CD4-positive, CD25-positive, alpha-beta regulatory T cell (primary cell): Measurements from ENCODE around the gene NEU4. TPM values are rescaled to one million over a fixed set of nuclear protein-coding genes. Genes with fewer than 3 reads are reported as not detected.

Experiments used
- ATAC-seq, 2 donors: fragments of 150-1000 bp; cut with Tn5 transposase; one replicate each; pipeline ENCODE4 v1.10.0; 2021; ENCODE audit warnings: low read depth in 2 of 2, moderate number of reproducible peaks in 2 of 2, moderate library complexity in 1 of 2
- DNase-seq, 3 donors: peaks; one replicate each; pipeline versions ENCODE4 v3.0.0 to v3.0.0-alpha.2; 2012 to 2022; ENCODE audit warnings: mixed read lengths in 1 of 3
- H3K27ac ChIP-seq: one replicate; pipeline ENCODE4 v1.7.0; 2013; ENCODE audit warnings: mild to moderate bottlenecking, low read length; ENCODE audit not compliant: insufficient read depth, poor library complexity, severe bottlenecking
- H3K27me3 ChIP-seq: one replicate; pipeline ENCODE4 v1.7.0; 2013; ENCODE audit warnings: low read length; ENCODE audit not compliant: control insufficient read depth, insufficient read depth
- H3K36me3 ChIP-seq: one replicate; pipeline ENCODE4 v1.7.0; 2013; ENCODE audit warnings: mild to moderate bottlenecking, low read length, moderate library complexity; ENCODE audit not compliant: control insufficient read depth, insufficient read depth
- H3K4me1 ChIP-seq: 2 replicates; pipeline ENCODE4 v1.7.0; 2013; ENCODE audit warnings: mild to moderate bottlenecking, low read length; ENCODE audit not compliant: insufficient read depth, control insufficient read depth, poor library complexity, severe bottlenecking
- H3K4me3 ChIP-seq: one replicate; pipeline ENCODE4 v1.7.0; 2013; ENCODE audit warnings: low read depth, mild to moderate bottlenecking, low read length, moderate library complexity
- H3K9me3 ChIP-seq, 2 experiments: 1 replicate in 1 of 2; 2 replicates in 1 of 2; pipeline ENCODE4 v1.7.0; 2013; ENCODE audit warnings: low read length in 2 of 2, mild to moderate bottlenecking in 1 of 2, moderate library complexity in 1 of 2; ENCODE audit not compliant: control insufficient read depth in 2 of 2
- H3K27ac Mint-ChIP-seq, 3 donors: one replicate each; pipeline ENCODE4 v1.8.0; 2020 to 2022; ENCODE audit warnings: mild to moderate bottlenecking in 3 of 3, mixed read lengths in 3 of 3, moderate library complexity in 2 of 3
- H3K27me3 Mint-ChIP-seq: one replicate; pipeline ENCODE4 v1.8.0; 2022; ENCODE audit warnings: mild to moderate bottlenecking, mixed read lengths
- H3K36me3 Mint-ChIP-seq: one replicate; pipeline ENCODE4 v1.8.0; 2020; ENCODE audit warnings: mixed read lengths
- H3K4me1 Mint-ChIP-seq, 4 donors: one replicate each; pipeline ENCODE4 v1.8.0; 2020 to 2022; ENCODE audit warnings: mixed read lengths in 4 of 4, mild to moderate bottlenecking in 1 of 4
- H3K4me3 Mint-ChIP-seq, 4 donors: one replicate each; pipeline ENCODE4 v1.8.0; 2020 to 2022; ENCODE audit warnings: mild to moderate bottlenecking in 4 of 4, mixed read lengths in 4 of 4, moderate library complexity in 3 of 4
- H3K9me3 Mint-ChIP-seq, 7 donors: one replicate each; pipeline ENCODE4 v1.8.0; 2020 to 2022; ENCODE audit warnings: mixed read lengths in 7 of 7, mild to moderate bottlenecking in 3 of 7, moderate library complexity in 2 of 7
- polyA plus RNA-seq, 4 donors: library from polyadenylated mRNA; unstranded; fragments of 300-500 nt; fragmentation: Illumina TruSeq; gene quantifications; one replicate each; pipeline ENCODE4 v1.2.3, GENCODE V29; 2021
- total RNA-seq: library from RNA; stranded (reverse); gene quantifications from one replicate; pipeline ENCODE4 v1.2.3, GENCODE V29; 2022

NEU4 gene
- total and polyA plus RNA-seq, 5 donors from 2014 or later, result 0.16 to 3.8 (median 0.67) TPM; not detected in 2

DNA sequence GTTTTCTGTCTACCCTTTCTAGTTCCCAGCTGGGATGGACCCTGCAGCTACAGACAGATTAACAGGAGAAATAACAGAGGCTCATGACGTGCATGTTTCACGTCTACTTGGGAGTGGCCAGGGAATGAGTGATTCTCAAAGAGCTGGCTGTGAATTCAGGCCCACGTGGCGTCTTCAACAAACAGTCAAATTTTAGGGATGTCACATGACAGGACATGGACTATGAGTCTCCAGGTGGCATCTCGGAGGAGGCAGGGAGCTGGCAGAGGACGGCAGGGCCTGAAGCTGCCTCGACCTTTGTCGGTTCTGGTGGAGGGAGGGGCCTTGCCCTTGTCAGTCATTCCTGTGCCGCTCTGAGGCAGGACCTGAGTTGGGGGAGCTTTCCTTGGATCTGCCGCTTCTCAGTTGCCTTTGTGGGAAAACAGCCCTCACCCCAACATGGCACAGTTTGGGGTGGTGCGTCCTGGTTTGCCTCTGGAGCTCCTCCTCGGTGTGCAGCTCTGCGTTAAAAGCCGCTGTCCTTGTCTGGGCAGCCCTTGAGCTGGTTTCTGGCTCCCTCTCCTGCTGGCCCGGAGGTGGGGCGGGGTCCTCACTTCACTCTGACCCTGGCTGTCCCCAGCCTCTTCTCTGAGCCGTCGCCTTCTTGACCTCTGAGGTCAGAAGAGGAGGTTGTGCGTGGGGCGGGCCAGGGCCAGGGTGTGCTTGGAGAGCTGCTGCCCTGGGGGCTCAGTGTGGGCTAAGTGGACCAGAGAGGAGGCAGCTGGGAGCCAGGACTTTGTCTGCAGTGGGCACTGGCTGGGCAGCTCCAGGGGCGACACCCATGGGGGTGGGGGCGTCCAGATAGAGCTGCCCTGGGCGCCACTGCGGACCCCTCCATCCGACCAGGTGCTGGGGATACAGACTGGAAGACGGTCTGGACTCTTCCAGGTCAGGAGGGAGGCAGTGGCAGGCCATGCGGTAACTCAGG, 44.4 kb upstream of the NEU4 start:
- DNase-seq, result no peak
- no peak overlapping the region for H3K27ac Mint-ChIP-seq
- peaks cover 0 to 4% (median 0%) of the 10 kb centered on the region in 7 donors for H3K9me3 Mint-ChIP-seq
- Histone ChIP-seq H3K9me3 (peaks cover 0 to 5% of the 10 kb centered on the region in 2 experiments), H3K36me3 (peaks cover 3% of the 10 kb centered on the region), H3K27ac (no peak overlapping the region), H3K4me1 (no peaks in the 10 kb centered on the region), H3K4me3 (no peak overlapping the region), H3K27me3 (no peaks in the 10 kb centered on the region)
- ATAC-seq, result no peak
- peaks cover 0 to 12% (median 8%) of the 10 kb centered on the region in 4 donors for H3K4me1 Mint-ChIP-seq
- peaks cover 14% of the 10 kb centered on the region for H3K36me3 Mint-ChIP-seq
- H3K27me3 Mint-ChIP-seq, result no peaks in the 10 kb centered on the region
- no peak overlapping the region for H3K4me3 Mint-ChIP-seq

- ATAC-seq (no peak), DNase-seq (no peak)
- Mint-ChIP-seq H3K9me3 (no peaks in the 10 kb centered on the region), H3K4me1 (peaks cover 5 to 19% (median 8%) of the 10 kb centered on the region in 4 donors), H3K27me3 (no peaks in the 10 kb centered on the region), H3K27ac (no peak overlapping the region), H3K4me3 (no peak overlapping the region), H3K36me3 (peaks cover 2% of the 10 kb centered on the region)
- H3K27me3 ChIP-seq, result no peaks in the 10 kb centered on the region
- peaks cover 9% of the 10 kb centered on the region for H3K4me1 ChIP-seq
- H3K36me3 ChIP-seq, result no peaks in the 10 kb centered on the region
- H3K4me3 ChIP-seq, result no peak overlapping the region
- H3K9me3 ChIP-seq, result no peaks in the 10 kb centered on the region
- H3K27ac ChIP-seq, result no peak overlapping the region
Measured at GRCh38 chr2:241767464-241768250, 41.3 kb upstream of the NEU4 start.

DNA sequence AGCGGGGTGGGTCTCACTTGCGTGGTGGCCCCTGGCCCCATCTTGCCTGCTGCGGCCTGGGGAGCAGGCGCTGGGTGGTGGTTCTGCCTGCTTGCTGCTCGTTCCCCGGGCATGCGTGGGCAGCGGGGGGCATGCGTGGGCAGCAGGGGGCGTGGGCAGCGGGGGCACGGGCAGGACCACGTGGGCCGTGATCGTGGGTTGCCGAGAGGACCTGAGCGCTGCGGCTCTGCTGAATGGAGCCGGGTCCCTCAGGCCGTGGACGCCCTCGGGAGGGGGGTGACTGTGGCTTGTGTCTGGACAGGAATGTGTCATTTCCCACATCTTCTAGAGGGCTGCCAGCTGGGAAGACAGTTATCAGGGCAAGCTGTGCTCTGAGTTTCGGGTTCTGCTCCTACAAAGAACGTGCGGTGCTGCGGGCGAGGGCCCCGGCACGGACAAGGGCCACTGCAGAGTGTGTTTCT, 40.7 kb upstream of the NEU4 start:
- no peaks in the 10 kb centered on the region for H3K27me3 Mint-ChIP-seq
- Histone ChIP-seq H3K36me3 (no peaks in the 10 kb centered on the region), H3K27ac (no peak overlapping the region), H3K9me3 (no peaks in the 10 kb centered on the region), H3K27me3 (no peaks in the 10 kb centered on the region), H3K4me3 (no peak overlapping the region), H3K4me1 (peaks cover 11% of the 10 kb centered on the region)
- H3K4me1 Mint-ChIP-seq, result peaks cover 5 to 17% (median 7%) of the 10 kb centered on the region in 4 donors
- H3K4me3 Mint-ChIP-seq, result no peak overlapping the region
- H3K36me3 Mint-ChIP-seq, result no peaks in the 10 kb centered on the region
- ATAC-seq (no peak), DNase-seq (no peak)
- H3K9me3 Mint-ChIP-seq, result no peaks in the 10 kb centered on the region
- no peak overlapping the region for H3K27ac Mint-ChIP-seq

- no peak for ATAC-seq
- Histone ChIP-seq H3K4me3 (no peak overlapping the region), H3K36me3 (no peaks in the 10 kb centered on the region), H3K27ac (no peak overlapping the region), H3K27me3 (no peaks in the 10 kb centered on the region), H3K4me1 (peaks cover 11% of the 10 kb centered on the region), H3K9me3 (no peaks in the 10 kb centered on the region)
- Mint-ChIP-seq H3K27ac (no peak overlapping the region), H3K36me3 (no peaks in the 10 kb centered on the region), H3K9me3 (no peaks in the 10 kb centered on the region), H3K4me1 (peaks cover 5 to 15% (median 7%) of the 10 kb centered on the region in 4 donors), H3K4me3 (peak overlapping the region in 1 of 4 donors; percentile 27), H3K27me3 (no peaks in the 10 kb centered on the region)
- no peak for DNase-seq
Measured at GRCh38 chr2:241768850-241769249, 40.1 kb upstream of the NEU4 start.

GRCh38 chr2:241769819-241770184, 39.2 kb upstream of the NEU4 start:
- Mint-ChIP-seq H3K27me3 (no peaks in the 10 kb centered on the region), H3K9me3 (no peaks in the 10 kb centered on the region), H3K4me1 (peaks cover 5 to 15% (median 7%) of the 10 kb centered on the region in 4 donors), H3K36me3 (no peaks in the 10 kb centered on the region), H3K27ac (no peak overlapping the region), H3K4me3 (no peak overlapping the region)
- H3K27me3 ChIP-seq, result no peaks in the 10 kb centered on the region
- H3K9me3 ChIP-seq, result no peaks in the 10 kb centered on the region
- ATAC-seq (no peak), DNase-seq (no peak)
- H3K4me3 ChIP-seq, result no peak overlapping the region
- H3K36me3 ChIP-seq, result no peaks in the 10 kb centered on the region
- H3K27ac ChIP-seq, result no peak overlapping the region
- peaks cover 11% of the 10 kb centered on the region for H3K4me1 ChIP-seq

DNA sequence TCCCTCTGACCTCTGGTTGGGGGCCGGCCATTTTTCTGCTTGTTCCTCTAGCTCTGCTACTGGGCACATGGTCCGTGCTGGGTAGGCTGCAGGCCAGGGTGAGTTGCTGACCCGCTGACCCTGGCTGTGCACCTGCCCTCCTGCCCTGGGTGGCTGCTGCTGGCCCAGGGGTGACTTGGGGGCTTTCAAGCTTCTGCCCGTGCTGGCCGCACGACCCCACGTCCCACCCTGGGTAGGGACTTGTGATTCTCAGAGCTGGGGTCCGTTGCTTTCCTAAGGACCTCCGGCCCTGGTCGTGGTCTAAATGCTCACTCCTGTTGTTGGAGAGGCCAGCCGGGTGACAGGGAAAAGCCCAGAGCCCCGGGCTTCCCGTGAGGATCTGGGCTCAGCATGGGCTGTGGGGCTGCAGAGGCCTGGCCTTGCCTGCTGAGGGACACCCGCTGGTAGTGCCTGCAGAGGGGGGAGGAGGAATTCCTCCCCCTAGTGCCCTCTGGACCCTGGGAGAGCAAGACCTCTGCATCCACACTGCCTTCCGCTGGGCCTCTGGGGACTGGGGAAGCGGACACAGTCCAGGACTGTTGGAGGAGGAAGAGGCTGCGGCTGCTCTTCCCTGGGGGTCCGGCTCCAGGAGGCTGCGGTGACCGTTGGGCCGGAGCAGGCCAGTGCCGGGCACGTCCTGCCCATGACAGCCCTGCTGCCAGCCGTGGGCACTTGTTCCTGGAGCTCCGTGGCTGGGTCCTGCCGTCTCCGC, 38.6 kb upstream of the NEU4 start:
- no peak for ATAC-seq
- no peak overlapping the region for H3K4me3 ChIP-seq
- no peaks in the 10 kb centered on the region for H3K36me3 Mint-ChIP-seq
- peaks cover 11% of the 10 kb centered on the region for H3K4me1 ChIP-seq
- H3K27ac ChIP-seq, result no peak overlapping the region
- peak overlapping the region in 1 of 4 donors; percentile 43 for H3K4me3 Mint-ChIP-seq
- H3K9me3 Mint-ChIP-seq, result no peaks in the 10 kb centered on the region
- no peaks in the 10 kb centered on the region for H3K27me3 ChIP-seq
- DNase-seq, result no peak
- no peaks in the 10 kb centered on the region for H3K9me3 ChIP-seq
- H3K4me1 Mint-ChIP-seq, result peaks cover 5 to 15% (median 7%) of the 10 kb centered on the region in 4 donors
- no peaks in the 10 kb centered on the region for H3K36me3 ChIP-seq
- no peak overlapping the region for H3K27ac Mint-ChIP-seq
- H3K27me3 Mint-ChIP-seq, result no peaks in the 10 kb centered on the region

- Histone ChIP-seq H3K9me3 (no peaks in the 10 kb centered on the region), H3K27ac (no peak overlapping the region), H3K4me3 (no peak overlapping the region), H3K4me1 (peaks cover 11% of the 10 kb centered on the region), H3K27me3 (no peaks in the 10 kb centered on the region), H3K36me3 (no peaks in the 10 kb centered on the region)
- Mint-ChIP-seq H3K27me3 (no peaks in the 10 kb centered on the region), H3K4me3 (no peak overlapping the region), H3K27ac (peak overlapping the region in 1 of 3 donors; percentile 73), H3K9me3 (no peaks in the 10 kb centered on the region), H3K4me1 (peaks cover 5 to 15% (median 7%) of the 10 kb centered on the region in 4 donors), H3K36me3 (no peaks in the 10 kb centered on the region)
- ATAC-seq (no peak), DNase-seq (no peak)
Measured at GRCh38 chr2:241770936-241771285, 38.1 kb upstream of the NEU4 start.
